H1 (cell line): Measurements from ENCODE around the gene KIF1B. TPM values are rescaled to one million over a fixed set of nuclear protein-coding genes. Genes with fewer than 3 reads are reported as not detected.

Experiments
- ASH2L ChIP-seq: fragments of 200-600, 300-600 bp; sonication (generic); IDR thresholded peaks from one replicate; pipeline ENCODE4 v1.7.1; 2017; ENCODE audit warnings: low read length
- CHD2 ChIP-seq: IDR thresholded peaks from 2 replicates; pipeline ENCODE4 v1.6.1; 2012; ENCODE audit warnings: low read length, improper control_type of control experiment
- GTF2F1 ChIP-seq: IDR thresholded peaks from 2 replicates; pipeline ENCODE4 v1.6.1; 2012; ENCODE audit warnings: low read depth, low read length, improper control_type of control experiment, borderline replicate concordance
- JUND ChIP-seq: IDR thresholded peaks from 2 replicates; pipeline ENCODE4 v1.6.1; 2011; ENCODE audit warnings: mild to moderate bottlenecking, improper control_type of control experiment, low read length
- KDM1A ChIP-seq: fragments of 200-600, 300-600 bp; sonication (generic); IDR thresholded peaks from 2 replicates; pipeline ENCODE4 v1.7.1; 2016; ENCODE audit warnings: mild to moderate bottlenecking, low read length, borderline replicate concordance
- MAFK ChIP-seq: IDR thresholded peaks from 2 replicates; pipeline ENCODE4 v1.6.1; 2012; ENCODE audit warnings: low read depth, mild to moderate bottlenecking, improper control_type of control experiment, low read length
- SAP30 ChIP-seq: fragments of 300-600 bp; sonication (generic); IDR thresholded peaks from 2 replicates; pipeline ENCODE4 v1.7.1; 2012; ENCODE audit warnings: low read length, moderate library complexity, mild to moderate bottlenecking, inconsistent platforms; ENCODE audit not compliant: insufficient read depth, insufficient replicate concordance
- SP1 ChIP-seq: IDR thresholded peaks from 2 replicates; pipeline ENCODE4 v1.6.1; 2011; ENCODE audit warnings: low read depth, low read length
- SUZ12 ChIP-seq: fragments of 200-600 bp; sonication (generic); IDR thresholded peaks from 2 replicates; pipeline ENCODE4 v1.6.1; 2012; ENCODE audit warnings: mild to moderate bottlenecking, inconsistent platforms, low read length, moderate library complexity, mixed read lengths
- polyA plus RNA-seq, 7 experiments: library from polyadenylated mRNA; depleted of rRNA in 3 of 7; stranded (reverse) in 5 of 7; unstranded in 2 of 7; fragments of >200 nt in 5 of 7; fragments of 200-250 nt in 2 of 7; gene quantifications; 1 replicate in 5 of 7; 2 replicates in 1 of 7; 4 replicates in 1 of 7; pipeline versions ENCODE4 v1.2.1 to v1.2.3, GENCODE V29; 2011 to 2013; ENCODE audit warnings: missing spikeins in 2 of 7, mixed read lengths in 2 of 7
- total RNA-seq: library from RNA; stranded (reverse); fragmentation: NEBNext Ultra II Directional; extraction: Animal tissue kit (Norgen Biotek cat#: 25700); gene quantifications from 2 replicates; pipeline ENCODE4 v1.2.1, GENCODE V29; 2021
- TF ChIP-seq, protein P1 (sequence below): fragments of 300-600 bp; sonication (generic); IDR thresholded peaks from 2 replicates; pipeline ENCODE4 v1.7.1; 2012; ENCODE audit warnings: low read length, moderate library complexity, mild to moderate bottlenecking, inconsistent platforms; ENCODE audit not compliant: insufficient replicate concordance

The KIF1B gene
- total and polyA plus RNA-seq, 2 of the 8 experiments (the other 6 are each of a cell fraction or from before 2014, with no cell fraction given): 39.1 to 74.2 TPM

DNA sequence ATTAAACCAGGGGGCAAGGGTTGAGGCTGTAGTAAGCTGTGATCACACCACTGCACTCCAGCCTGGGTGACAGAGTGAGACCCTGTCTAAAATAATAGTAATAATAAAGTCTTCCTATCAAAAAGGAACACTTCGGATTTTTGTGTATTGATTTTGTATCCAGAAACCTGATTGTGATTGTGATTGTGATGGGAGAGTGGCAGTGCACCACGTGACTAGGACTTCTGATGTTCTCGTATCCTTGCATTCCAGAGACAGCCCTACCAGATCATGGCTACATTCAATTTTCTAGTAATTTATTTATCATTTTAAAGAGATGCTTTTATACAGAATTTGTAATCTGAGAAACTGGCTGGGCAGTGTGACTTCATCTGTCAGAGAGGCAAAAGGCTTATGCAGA, 2.6 kb upstream of the KIF1B start (continued):
- TF ChIP-seq, protein P1, sequence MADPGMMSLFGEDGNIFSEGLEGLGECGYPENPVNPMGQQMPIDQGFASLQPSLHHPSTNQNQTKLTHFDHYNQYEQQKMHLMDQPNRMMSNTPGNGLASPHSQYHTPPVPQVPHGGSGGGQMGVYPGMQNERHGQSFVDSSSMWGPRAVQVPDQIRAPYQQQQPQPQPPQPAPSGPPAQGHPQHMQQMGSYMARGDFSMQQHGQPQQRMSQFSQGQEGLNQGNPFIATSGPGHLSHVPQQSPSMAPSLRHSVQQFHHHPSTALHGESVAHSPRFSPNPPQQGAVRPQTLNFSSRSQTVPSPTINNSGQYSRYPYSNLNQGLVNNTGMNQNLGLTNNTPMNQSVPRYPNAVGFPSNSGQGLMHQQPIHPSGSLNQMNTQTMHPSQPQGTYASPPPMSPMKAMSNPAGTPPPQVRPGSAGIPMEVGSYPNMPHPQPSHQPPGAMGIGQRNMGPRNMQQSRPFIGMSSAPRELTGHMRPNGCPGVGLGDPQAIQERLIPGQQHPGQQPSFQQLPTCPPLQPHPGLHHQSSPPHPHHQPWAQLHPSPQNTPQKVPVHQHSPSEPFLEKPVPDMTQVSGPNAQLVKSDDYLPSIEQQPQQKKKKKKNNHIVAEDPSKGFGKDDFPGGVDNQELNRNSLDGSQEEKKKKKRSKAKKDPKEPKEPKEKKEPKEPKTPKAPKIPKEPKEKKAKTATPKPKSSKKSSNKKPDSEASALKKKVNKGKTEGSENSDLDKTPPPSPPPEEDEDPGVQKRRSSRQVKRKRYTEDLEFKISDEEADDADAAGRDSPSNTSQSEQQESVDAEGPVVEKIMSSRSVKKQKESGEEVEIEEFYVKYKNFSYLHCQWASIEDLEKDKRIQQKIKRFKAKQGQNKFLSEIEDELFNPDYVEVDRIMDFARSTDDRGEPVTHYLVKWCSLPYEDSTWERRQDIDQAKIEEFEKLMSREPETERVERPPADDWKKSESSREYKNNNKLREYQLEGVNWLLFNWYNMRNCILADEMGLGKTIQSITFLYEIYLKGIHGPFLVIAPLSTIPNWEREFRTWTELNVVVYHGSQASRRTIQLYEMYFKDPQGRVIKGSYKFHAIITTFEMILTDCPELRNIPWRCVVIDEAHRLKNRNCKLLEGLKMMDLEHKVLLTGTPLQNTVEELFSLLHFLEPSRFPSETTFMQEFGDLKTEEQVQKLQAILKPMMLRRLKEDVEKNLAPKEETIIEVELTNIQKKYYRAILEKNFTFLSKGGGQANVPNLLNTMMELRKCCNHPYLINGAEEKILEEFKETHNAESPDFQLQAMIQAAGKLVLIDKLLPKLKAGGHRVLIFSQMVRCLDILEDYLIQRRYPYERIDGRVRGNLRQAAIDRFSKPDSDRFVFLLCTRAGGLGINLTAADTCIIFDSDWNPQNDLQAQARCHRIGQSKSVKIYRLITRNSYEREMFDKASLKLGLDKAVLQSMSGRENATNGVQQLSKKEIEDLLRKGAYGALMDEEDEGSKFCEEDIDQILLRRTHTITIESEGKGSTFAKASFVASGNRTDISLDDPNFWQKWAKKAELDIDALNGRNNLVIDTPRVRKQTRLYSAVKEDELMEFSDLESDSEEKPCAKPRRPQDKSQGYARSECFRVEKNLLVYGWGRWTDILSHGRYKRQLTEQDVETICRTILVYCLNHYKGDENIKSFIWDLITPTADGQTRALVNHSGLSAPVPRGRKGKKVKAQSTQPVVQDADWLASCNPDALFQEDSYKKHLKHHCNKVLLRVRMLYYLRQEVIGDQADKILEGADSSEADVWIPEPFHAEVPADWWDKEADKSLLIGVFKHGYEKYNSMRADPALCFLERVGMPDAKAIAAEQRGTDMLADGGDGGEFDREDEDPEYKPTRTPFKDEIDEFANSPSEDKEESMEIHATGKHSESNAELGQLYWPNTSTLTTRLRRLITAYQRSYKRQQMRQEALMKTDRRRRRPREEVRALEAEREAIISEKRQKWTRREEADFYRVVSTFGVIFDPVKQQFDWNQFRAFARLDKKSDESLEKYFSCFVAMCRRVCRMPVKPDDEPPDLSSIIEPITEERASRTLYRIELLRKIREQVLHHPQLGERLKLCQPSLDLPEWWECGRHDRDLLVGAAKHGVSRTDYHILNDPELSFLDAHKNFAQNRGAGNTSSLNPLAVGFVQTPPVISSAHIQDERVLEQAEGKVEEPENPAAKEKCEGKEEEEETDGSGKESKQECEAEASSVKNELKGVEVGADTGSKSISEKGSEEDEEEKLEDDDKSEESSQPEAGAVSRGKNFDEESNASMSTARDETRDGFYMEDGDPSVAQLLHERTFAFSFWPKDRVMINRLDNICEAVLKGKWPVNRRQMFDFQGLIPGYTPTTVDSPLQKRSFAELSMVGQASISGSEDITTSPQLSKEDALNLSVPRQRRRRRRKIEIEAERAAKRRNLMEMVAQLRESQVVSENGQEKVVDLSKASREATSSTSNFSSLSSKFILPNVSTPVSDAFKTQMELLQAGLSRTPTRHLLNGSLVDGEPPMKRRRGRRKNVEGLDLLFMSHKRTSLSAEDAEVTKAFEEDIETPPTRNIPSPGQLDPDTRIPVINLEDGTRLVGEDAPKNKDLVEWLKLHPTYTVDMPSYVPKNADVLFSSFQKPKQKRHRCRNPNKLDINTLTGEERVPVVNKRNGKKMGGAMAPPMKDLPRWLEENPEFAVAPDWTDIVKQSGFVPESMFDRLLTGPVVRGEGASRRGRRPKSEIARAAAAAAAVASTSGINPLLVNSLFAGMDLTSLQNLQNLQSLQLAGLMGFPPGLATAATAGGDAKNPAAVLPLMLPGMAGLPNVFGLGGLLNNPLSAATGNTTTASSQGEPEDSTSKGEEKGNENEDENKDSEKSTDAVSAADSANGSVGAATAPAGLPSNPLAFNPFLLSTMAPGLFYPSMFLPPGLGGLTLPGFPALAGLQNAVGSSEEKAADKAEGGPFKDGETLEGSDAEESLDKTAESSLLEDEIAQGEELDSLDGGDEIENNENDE: no peak
- TF ChIP-seq KDM1A (no peak), SAP30 (no peak), CHD2 (no peak), JUND (no peak), SP1 (no peak), SUZ12 (no peak), GTF2F1 (no peak), MAFK (no peak), ASH2L (no peak)
